Keratinocyte (primary cell): Measurements from ENCODE around the gene SEMA7A. TPM values are rescaled to one million over a fixed set of nuclear protein-coding genes. Genes with fewer than 3 reads are reported as not detected.

Experiments
- DNase-seq: peaks from one replicate; pipeline ENCODE4 v3.0.0-alpha.2; 2011; ENCODE audit warnings: low read depth, missing footprints, low spot score
- FAIRE-seq: peaks from 2 replicates; lab custom pipeline; 2011; peaks lifted over from hg19 to GRCh38; lab: Jason Lieb, UNC
- H2AFZ ChIP-seq: 2 replicates; pipeline ENCODE4 v1.6.0; 2012; ENCODE audit warnings: low read length, control low read depth, inconsistent platforms; ENCODE audit not compliant: control insufficient read depth
- H3K27ac ChIP-seq: 2 replicates; pipeline ENCODE4 v1.5.1; 2011; ENCODE audit warnings: low read length; ENCODE audit not compliant: control insufficient read depth, insufficient read depth
- H3K27me3 ChIP-seq: 3 replicates; pipeline ENCODE4 v1.6.0; 2011; ENCODE audit warnings: low read length; ENCODE audit not compliant: control insufficient read depth, insufficient read depth; ENCODE audit errors: extremely low read depth
- H3K36me3 ChIP-seq, 2 experiments: 2 replicates in 1 of 2; 3 replicates in 1 of 2; pipeline ENCODE4 v1.5.1; 2011; ENCODE audit warnings: low read length in 2 of 2, mild to moderate bottlenecking in 1 of 2; ENCODE audit not compliant: control insufficient read depth in 2 of 2, insufficient read depth in 2 of 2; ENCODE audit errors: extremely low read depth in 1 of 2
- H3K4me1 ChIP-seq: 3 replicates; pipeline ENCODE4 v1.5.1; 2011; ENCODE audit warnings: low read length; ENCODE audit not compliant: control insufficient read depth, insufficient read depth; ENCODE audit errors: extremely low read depth
- H3K4me2 ChIP-seq: 3 replicates; pipeline ENCODE4 v1.6.0; 2011; ENCODE audit warnings: low read depth, low read length; ENCODE audit not compliant: control insufficient read depth, insufficient read depth; ENCODE audit errors: extremely low read depth
- H3K4me3 ChIP-seq, 3 experiments: fragments of 200-600 bp in 1 of 3; sonication (generic) in 1 of 3; 2 replicates in 2 of 3; 3 replicates in 1 of 3; pipeline ENCODE4 v1.5.1; 2011 to 2016; ENCODE audit warnings: low read length in 3 of 3, mild to moderate bottlenecking in 3 of 3, control low read depth in 2 of 3, inconsistent platforms in 1 of 3, low read depth in 1 of 3, mixed read lengths in 1 of 3, mixed run types in 1 of 3, moderate library complexity in 1 of 3; ENCODE audit not compliant: control insufficient read depth in 2 of 3, insufficient read depth in 2 of 3; ENCODE audit errors: extremely low read depth in 1 of 3
- H3K79me2 ChIP-seq: 2 replicates; pipeline ENCODE4 v1.6.0; 2012; ENCODE audit warnings: low read length; ENCODE audit not compliant: control insufficient read depth, insufficient read depth
- H3K9ac ChIP-seq: 3 replicates; pipeline ENCODE4 v1.6.0; 2011; ENCODE audit warnings: low read length; ENCODE audit not compliant: control insufficient read depth, insufficient read depth; ENCODE audit errors: extremely low read depth
- H3K9me1 ChIP-seq: 3 replicates; pipeline ENCODE4 v1.6.0; 2011; ENCODE audit warnings: low read length; ENCODE audit not compliant: control insufficient read depth, insufficient read depth; ENCODE audit errors: extremely low read depth
- H3K9me3 ChIP-seq: 2 replicates; pipeline ENCODE4 v1.5.1; 2012; ENCODE audit warnings: low read depth, low read length; ENCODE audit not compliant: control insufficient read depth
- H4K20me1 ChIP-seq: 3 replicates; pipeline ENCODE4 v1.6.0; 2011; ENCODE audit warnings: low read length; ENCODE audit not compliant: control insufficient read depth, insufficient read depth; ENCODE audit errors: extremely low read depth
- EZH2 ChIP-seq: IDR thresholded peaks from one replicate; pipeline ENCODE4 v1.6.1; 2012; ENCODE audit warnings: inconsistent platforms, mild to moderate bottlenecking, low read length, moderate library complexity
- dilution Hi-C: fragments of 300-500 bp; cut with MboI; formaldehyde crosslinking; loops from one replicate; pipeline ENCODE4 v1.7.0; 2020; ENCODE audit warnings: low sequenced_read_pairs; ENCODE audit not compliant: extremely low pct_ligation_motif_present
- polyA plus RNA-seq, 5 experiments: library from polyadenylated mRNA; depleted of rRNA in 3 of 5; stranded (reverse) in 3 of 5; stranded (forward) in 1 of 5; unstranded in 1 of 5; fragments of >200 nt; gene quantifications; 1 replicate in 1 of 5; 2 replicates in 3 of 5; 3 replicates in 1 of 5; pipeline versions ENCODE4 v1.2.1 to v1.2.3, GENCODE V29; 2011 to 2012; ENCODE audit warnings: missing spikeins in 2 of 5, low read depth in 1 of 5, low replicate concordance in 1 of 5
- TF ChIP-seq, protein P1 (sequence below), 3 experiments: IDR thresholded peaks in 1 of 3; conservative IDR thresholded peaks in 1 of 3; optimal IDR thresholded peaks in 1 of 3; 2 replicates in 2 of 3; 3 replicates in 1 of 3; pipeline versions ENCODE3 to v1.5.1; 2011; ENCODE audit warnings: low read length in 3 of 3, mild to moderate bottlenecking in 3 of 3, moderate library complexity in 2 of 3, control low read depth in 1 of 3, inconsistent platforms in 1 of 3; ENCODE audit not compliant: insufficient read depth in 2 of 3; ENCODE audit errors: extremely low read depth in 1 of 3

Gene SEMA7A
- polyA plus RNA-seq, 1 donor (not counting 4 experiments of a cell fraction or from before 2014, with no cell fraction given) = 8.0 TPM

DNA sequence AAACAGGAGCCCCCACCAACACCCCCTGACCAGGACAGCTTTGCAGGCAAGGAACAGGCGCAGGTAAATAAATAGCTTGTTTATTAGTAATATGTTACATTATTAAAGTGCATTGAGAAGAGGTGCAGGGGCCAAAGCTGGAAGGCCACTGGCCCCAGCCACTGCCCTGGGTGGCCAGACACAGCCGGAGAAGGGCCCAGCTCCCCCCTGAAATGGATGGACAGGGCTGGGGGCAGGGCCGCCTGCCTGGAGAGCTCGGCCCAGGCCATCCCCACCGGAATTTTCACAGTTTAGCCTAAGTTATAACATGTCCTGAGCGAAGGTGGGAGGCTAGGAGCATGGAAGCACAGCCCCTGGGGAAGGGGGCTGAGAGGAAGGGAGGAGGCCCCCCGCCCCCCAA is 24.5 kb downstream of the SEMA7A start:
- Histone ChIP-seq H2AFZ (no peak overlapping the region), H3K4me1 (peaks cover 25% of the 10 kb centered on the region), H3K9ac (no peak overlapping the region), H3K9me3 (no peaks in the 10 kb centered on the region), H3K36me3 (peaks cover 19 to 30% of the 10 kb centered on the region in 2 experiments), H3K27ac (no peak overlapping the region), H3K79me2 (no peaks in the 10 kb centered on the region), H3K4me2 (no peak overlapping the region), H4K20me1 (no peaks in the 10 kb centered on the region), H3K27me3 (no peaks in the 10 kb centered on the region), H3K9me1 (peaks cover 3% of the 10 kb centered on the region), H3K4me3 (no peak overlapping the region)
- FAIRE-seq = no peak
- TF ChIP-seq, protein P1, sequence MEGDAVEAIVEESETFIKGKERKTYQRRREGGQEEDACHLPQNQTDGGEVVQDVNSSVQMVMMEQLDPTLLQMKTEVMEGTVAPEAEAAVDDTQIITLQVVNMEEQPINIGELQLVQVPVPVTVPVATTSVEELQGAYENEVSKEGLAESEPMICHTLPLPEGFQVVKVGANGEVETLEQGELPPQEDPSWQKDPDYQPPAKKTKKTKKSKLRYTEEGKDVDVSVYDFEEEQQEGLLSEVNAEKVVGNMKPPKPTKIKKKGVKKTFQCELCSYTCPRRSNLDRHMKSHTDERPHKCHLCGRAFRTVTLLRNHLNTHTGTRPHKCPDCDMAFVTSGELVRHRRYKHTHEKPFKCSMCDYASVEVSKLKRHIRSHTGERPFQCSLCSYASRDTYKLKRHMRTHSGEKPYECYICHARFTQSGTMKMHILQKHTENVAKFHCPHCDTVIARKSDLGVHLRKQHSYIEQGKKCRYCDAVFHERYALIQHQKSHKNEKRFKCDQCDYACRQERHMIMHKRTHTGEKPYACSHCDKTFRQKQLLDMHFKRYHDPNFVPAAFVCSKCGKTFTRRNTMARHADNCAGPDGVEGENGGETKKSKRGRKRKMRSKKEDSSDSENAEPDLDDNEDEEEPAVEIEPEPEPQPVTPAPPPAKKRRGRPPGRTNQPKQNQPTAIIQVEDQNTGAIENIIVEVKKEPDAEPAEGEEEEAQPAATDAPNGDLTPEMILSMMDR (optimal IDR thresholded peaks at IDR 0.05 in 1 of 3, IDR thresholded peaks at IDR 0.05 in 1 of 3, conservative IDR thresholded peaks at IDR 0.05 in 1 of 3; ENCODE audit: extremely low read depth in 1 of 3, insufficient read depth in 2 of 3, low read length in 3 of 3) = no peak
- no peak for TF ChIP-seq EZH2
- no peak for DNase-seq
- dilution Hi-C loops = no loop called here

DNA sequence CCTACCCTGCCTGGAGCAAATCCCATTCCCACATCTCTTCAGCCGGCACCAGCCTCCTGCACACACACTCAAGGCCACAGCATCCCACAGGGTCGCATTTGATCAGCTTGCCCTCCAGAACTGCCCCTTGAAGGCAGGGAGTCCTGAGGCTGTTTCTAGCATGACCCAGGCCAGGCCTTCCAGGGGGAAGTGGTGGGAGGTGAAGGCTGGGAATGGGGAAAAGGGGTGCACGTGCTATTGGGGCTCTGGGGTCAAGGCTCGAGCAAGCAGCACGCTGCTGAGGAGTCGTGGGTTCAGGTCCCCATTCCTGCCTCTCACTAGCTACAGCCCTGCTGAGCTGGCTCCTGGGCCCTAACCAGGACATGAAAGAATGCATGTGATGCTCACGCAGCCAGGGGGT is 24.9 kb downstream of the SEMA7A start:
- Histone ChIP-seq H3K36me3 (peaks cover 15 to 26% of the 10 kb centered on the region in 2 experiments), H3K79me2 (no peaks in the 10 kb centered on the region), H2AFZ (no peak overlapping the region), H3K27ac (no peak overlapping the region), H3K4me3 (no peak overlapping the region), H3K9ac (no peak overlapping the region), H3K4me1 (peaks cover 25% of the 10 kb centered on the region), H3K9me3 (no peaks in the 10 kb centered on the region), H3K4me2 (no peak overlapping the region), H4K20me1 (no peaks in the 10 kb centered on the region), H3K27me3 (no peaks in the 10 kb centered on the region), H3K9me1 (peaks cover 3% of the 10 kb centered on the region)
- FAIRE-seq (no peak), DNase-seq (no peak)
- TF ChIP-seq EZH2 = no peak
- TF ChIP-seq, protein P1 (optimal IDR thresholded peaks at IDR 0.05 in 1 of 3, IDR thresholded peaks at IDR 0.05 in 1 of 3, conservative IDR thresholded peaks at IDR 0.05 in 1 of 3; ENCODE audit: extremely low read depth in 1 of 3, insufficient read depth in 2 of 3, low read length in 3 of 3) = no peak
- dilution Hi-C loops = no loop called here
